ENCODE results near the gene HAUS5.
"Not testable (repeated sequence)": the region's sequence is repeated elsewhere in the genome, so short reads cannot be mapped to it uniquely, and the experiment has no call there.

Gene HAUS5

GRCh38 chr19:35643255-35644205, 31.0 kb downstream of the HAUS5 start:
- Histone ChIP-seq H3K27me3 (replicated peaks; ENCODE audit: control insufficient read depth, insufficient read depth, low read length) (no peaks in the 10 kb centered on the region), H3K4me3 (ENCODE audit: low read length) (peak overlapping the region; percentile 81), H3K9ac (ENCODE audit: low read length) (peak overlapping the region; percentile 77), H3K36me3 (ENCODE audit: control insufficient read depth, insufficient read depth, low read length, severe bottlenecking) (no peaks in the 10 kb centered on the region), H3K4me1 (ENCODE audit: control insufficient read depth, insufficient read depth, low read length) (peaks cover 8% of the 10 kb centered on the region), H3K9me3 (ENCODE audit: control insufficient read depth, low read length) (no peaks in the 10 kb centered on the region)
- peak; percentile 82 for DNase-seq (ENCODE audit: low read depth)

DNA sequence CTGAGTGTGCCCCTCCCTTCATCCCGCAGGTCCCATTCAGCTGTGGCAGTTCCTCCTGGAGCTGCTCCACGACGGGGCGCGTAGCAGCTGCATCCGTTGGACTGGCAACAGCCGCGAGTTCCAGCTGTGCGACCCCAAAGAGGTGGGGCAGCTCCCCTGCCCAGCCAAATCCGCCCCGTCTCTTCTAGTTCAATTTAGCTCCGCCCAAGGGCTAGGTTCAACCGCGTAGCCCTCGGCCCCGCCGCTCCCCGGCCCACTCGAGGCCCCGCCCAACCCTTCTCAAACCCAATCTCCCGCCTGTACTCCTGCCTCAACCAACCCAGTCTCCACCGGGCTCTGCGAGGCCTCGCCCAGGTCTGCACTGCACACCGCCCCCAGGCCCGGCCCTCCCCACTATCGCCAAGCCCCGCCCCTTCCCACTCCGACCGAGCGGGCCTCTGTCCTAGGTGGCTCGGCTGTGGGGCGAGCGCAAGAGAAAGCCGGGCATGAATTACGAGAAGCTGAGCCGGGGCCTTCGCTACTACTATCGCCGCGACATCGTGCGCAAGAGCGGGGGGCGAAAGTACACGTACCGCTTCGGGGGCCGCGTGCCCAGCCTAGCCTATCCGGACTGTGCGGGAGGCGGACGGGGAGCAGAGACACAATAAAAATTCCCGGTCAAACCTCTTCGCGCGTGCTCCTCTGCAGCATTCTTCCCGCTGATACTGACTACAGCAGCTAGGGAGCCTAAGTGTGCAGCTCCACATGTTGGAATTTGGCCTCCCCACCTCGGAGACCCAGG, 31.9 kb downstream of the HAUS5 start:
- Histone ChIP-seq H3K9ac (ENCODE audit: low read length) (peak overlapping the region; percentile 83), H3K9me3 (ENCODE audit: control insufficient read depth, low read length) (no peaks in the 10 kb centered on the region), H3K27me3 (replicated peaks; ENCODE audit: control insufficient read depth, insufficient read depth, low read length) (no peaks in the 10 kb centered on the region), H3K4me3 (ENCODE audit: low read length) (peak overlapping the region; percentile 81), H3K4me1 (ENCODE audit: control insufficient read depth, insufficient read depth, low read length) (peaks cover 12% of the 10 kb centered on the region), H3K36me3 (ENCODE audit: control insufficient read depth, insufficient read depth, low read length, severe bottlenecking) (no peaks in the 10 kb centered on the region)
- peak; percentile 96 for DNase-seq (ENCODE audit: low read depth)

GRCh38 chr19:35644987-35645679, 32.6 kb downstream of the HAUS5 start:
- H3K9ac ChIP-seq (ENCODE audit: low read length) = peak overlapping the region; percentile 83
- H3K36me3 ChIP-seq (ENCODE audit: control insufficient read depth, insufficient read depth, low read length, severe bottlenecking) = no peaks in the 10 kb centered on the region
- H3K27me3 ChIP-seq (replicated peaks; ENCODE audit: control insufficient read depth, insufficient read depth, low read length) = no peaks in the 10 kb centered on the region
- H3K4me3 ChIP-seq (ENCODE audit: low read length) = peak overlapping the region; percentile 81
- DNase-seq (ENCODE audit: low read depth) = peak; percentile 78
- H3K4me1 ChIP-seq (ENCODE audit: control insufficient read depth, insufficient read depth, low read length) = peaks cover 13% of the 10 kb centered on the region
- no peaks in the 10 kb centered on the region for H3K9me3 ChIP-seq (ENCODE audit: control insufficient read depth, low read length)

GRCh38 chr19:35645680-35646511, 33.4 kb downstream of the HAUS5 start:
- Histone ChIP-seq H3K4me3 (ENCODE audit: low read length) (no peak overlapping the region), H3K4me1 (ENCODE audit: control insufficient read depth, insufficient read depth, low read length) (peaks cover 13% of the 10 kb centered on the region), H3K9me3 (ENCODE audit: control insufficient read depth, low read length) (no peaks in the 10 kb centered on the region), H3K27me3 (replicated peaks; ENCODE audit: control insufficient read depth, insufficient read depth, low read length) (no peaks in the 10 kb centered on the region), H3K36me3 (ENCODE audit: control insufficient read depth, insufficient read depth, low read length, severe bottlenecking) (peaks cover 3% of the 10 kb centered on the region), H3K9ac (ENCODE audit: low read length) (peak overlapping the region; percentile 6)
- no peak for DNase-seq (ENCODE audit: low read depth)

DNA sequence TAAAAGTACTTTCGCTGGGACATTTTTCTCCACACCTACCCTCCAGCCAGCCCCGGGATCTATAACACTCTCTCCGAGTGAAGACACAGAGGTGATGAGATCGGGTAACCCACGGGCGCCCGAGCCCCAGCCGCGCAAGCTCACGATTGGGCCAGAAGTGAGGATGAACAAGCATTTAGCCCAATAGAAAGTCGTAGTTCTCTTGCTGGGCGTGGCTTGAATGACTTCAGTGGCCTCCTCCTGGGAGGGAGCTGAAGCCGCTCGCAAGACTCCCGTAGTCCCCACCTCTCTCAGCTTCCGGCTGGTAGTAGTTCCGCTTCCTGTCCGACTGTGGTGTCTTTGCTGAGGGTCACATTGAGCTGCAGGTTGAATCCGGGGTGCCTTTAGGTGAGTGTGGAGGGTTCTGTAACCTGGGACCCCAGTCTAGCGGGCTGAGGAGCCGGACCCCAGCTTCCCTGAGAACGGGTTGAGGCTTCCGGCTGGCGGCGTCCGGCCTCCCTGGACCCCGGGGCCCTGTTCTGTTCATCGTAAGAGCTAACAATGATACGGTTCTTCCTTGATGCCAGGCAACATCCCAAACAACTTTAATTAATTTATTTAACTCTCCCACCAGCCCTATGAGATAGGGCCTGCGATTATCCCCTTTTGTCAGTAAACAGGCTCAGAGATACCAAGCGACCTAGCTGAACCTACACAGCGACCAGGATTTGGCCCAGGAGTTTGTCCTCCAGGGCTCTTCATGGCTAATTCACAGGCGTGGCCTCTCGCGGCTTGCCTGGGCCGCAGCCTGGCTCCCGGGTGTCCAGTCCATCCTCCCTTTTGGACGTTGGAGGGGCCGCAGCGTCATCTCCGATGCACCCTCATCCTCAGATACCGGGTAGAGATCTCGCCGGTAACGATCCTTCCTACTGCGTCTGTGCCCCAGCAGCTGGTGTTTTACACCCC, 35.8 kb downstream of the HAUS5 start, which contains the start of gene COX6B1:
Gene COX6B1, plus strand, starts transcription at position 307 of the 945 bp plus-strand sequence. CDS start 2,921 bp downstream, outside the sequence.
- Histone ChIP-seq H3K9ac (ENCODE audit: low read length) (peak within 1 kb of the TSS; percentile 94), H3K4me3 (ENCODE audit: low read length) (peak within 1 kb of the TSS; percentile 99), H3K9me3 (ENCODE audit: control insufficient read depth, low read length) (no peaks in the 10 kb centered on the region)

GRCh38 chr19:35650581-35650980, 38.0 kb downstream of the HAUS5 start:
- Histone ChIP-seq H3K36me3 (ENCODE audit: control insufficient read depth, insufficient read depth, low read length, severe bottlenecking) (peaks cover 39% of the 10 kb centered on the region), H3K4me3 (ENCODE audit: low read length) (no peak overlapping the region), H3K9ac (ENCODE audit: low read length) (no peak overlapping the region), H3K27me3 (replicated peaks; ENCODE audit: control insufficient read depth, insufficient read depth, low read length) (no peaks in the 10 kb centered on the region), H3K4me1 (ENCODE audit: control insufficient read depth, insufficient read depth, low read length) (peaks cover 5% of the 10 kb centered on the region), H3K9me3 (ENCODE audit: control insufficient read depth, low read length) (no peaks in the 10 kb centered on the region)
- DNase-seq (ENCODE audit: low read depth) = no peak

More for the DNA sequence above, 35.8 kb downstream of the HAUS5 start, which contains the start of gene COX6B1:
- peak; percentile 99 for DNase-seq (ENCODE audit: low read depth)
- Histone ChIP-seq H3K4me1 (ENCODE audit: control insufficient read depth, insufficient read depth, low read length) (peaks cover 13% of the 10 kb centered on the region), H3K27me3 (replicated peaks; ENCODE audit: control insufficient read depth, insufficient read depth, low read length) (no peaks in the 10 kb centered on the region), H3K36me3 (ENCODE audit: control insufficient read depth, insufficient read depth, low read length, severe bottlenecking) (peaks cover 20% of the 10 kb centered on the region)

DNA sequence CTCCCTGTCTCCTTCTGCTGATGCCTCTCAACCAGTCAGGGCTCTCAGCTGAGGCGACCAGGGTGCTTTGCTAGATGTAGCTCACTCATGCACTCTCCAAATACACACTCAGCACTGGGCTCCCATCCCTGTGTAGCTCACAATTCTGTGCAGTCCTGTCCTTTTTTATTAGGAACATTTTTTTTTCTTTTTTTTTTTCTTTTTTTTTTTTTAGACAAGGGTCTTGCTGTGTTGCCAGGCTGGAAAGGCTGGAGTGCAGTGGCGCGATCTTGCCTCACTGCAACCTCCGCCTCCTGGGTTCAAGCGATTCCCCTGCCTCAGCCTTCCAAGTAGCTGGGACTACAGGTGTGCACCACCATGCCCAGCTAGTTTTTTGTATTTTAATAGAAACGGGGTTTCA, 42.3 kb downstream of the HAUS5 start:
- H3K36me3 ChIP-seq (ENCODE audit: control insufficient read depth, insufficient read depth, low read length, severe bottlenecking) = peaks cover 79% of the 10 kb centered on the region
- not testable (repeated sequence) for H3K27me3 ChIP-seq (replicated peaks; ENCODE audit: control insufficient read depth, insufficient read depth, low read length); DNase-seq (ENCODE audit: low read depth); H3K9ac ChIP-seq (ENCODE audit: low read length); H3K9me3 ChIP-seq (ENCODE audit: control insufficient read depth, low read length); H3K4me1 ChIP-seq (ENCODE audit: control insufficient read depth, insufficient read depth, low read length); H3K4me3 ChIP-seq (ENCODE audit: low read length)

- H3K36me3 ChIP-seq (ENCODE audit: control insufficient read depth, insufficient read depth, low read length, severe bottlenecking) = peaks cover 82% of the 10 kb centered on the region
- DNase-seq (ENCODE audit: low read depth) = no peak
- no peak overlapping the region for H3K9ac ChIP-seq (ENCODE audit: low read length)
- H3K4me1 ChIP-seq (ENCODE audit: control insufficient read depth, insufficient read depth, low read length) = no peaks in the 10 kb centered on the region
- no peak overlapping the region for H3K4me3 ChIP-seq (ENCODE audit: low read length)
- H3K9me3 ChIP-seq (ENCODE audit: control insufficient read depth, low read length) = no peaks in the 10 kb centered on the region
- no peaks in the 10 kb centered on the region for H3K27me3 ChIP-seq (replicated peaks; ENCODE audit: control insufficient read depth, insufficient read depth, low read length)
Measured at GRCh38 chr19:35655600-35655999, 43.1 kb downstream of the HAUS5 start.

GRCh38 chr19:35656700-35657099, 44.2 kb downstream of the HAUS5 start:
- Histone ChIP-seq H3K27me3 (replicated peaks; ENCODE audit: control insufficient read depth, insufficient read depth, low read length) (no peaks in the 10 kb centered on the region), H3K36me3 (ENCODE audit: control insufficient read depth, insufficient read depth, low read length, severe bottlenecking) (peaks cover 71% of the 10 kb centered on the region), H3K9me3 (ENCODE audit: control insufficient read depth, low read length) (no peaks in the 10 kb centered on the region), H3K9ac (ENCODE audit: low read length) (no peak overlapping the region), H3K4me1 (ENCODE audit: control insufficient read depth, insufficient read depth, low read length) (peaks cover 7% of the 10 kb centered on the region), H3K4me3 (ENCODE audit: low read length) (no peak overlapping the region)
- DNase-seq (ENCODE audit: low read depth) = no peak
